Amniotic epithelial cell (primary cell): Measurements from ENCODE around the gene ALDH4A1.

ENCODE experiments used
- DNase-seq: peaks from one replicate; pipeline ENCODE4 v3.0.0-alpha.2; 2010; ENCODE audit warnings: low read depth

The ALDH4A1 gene

DNA sequence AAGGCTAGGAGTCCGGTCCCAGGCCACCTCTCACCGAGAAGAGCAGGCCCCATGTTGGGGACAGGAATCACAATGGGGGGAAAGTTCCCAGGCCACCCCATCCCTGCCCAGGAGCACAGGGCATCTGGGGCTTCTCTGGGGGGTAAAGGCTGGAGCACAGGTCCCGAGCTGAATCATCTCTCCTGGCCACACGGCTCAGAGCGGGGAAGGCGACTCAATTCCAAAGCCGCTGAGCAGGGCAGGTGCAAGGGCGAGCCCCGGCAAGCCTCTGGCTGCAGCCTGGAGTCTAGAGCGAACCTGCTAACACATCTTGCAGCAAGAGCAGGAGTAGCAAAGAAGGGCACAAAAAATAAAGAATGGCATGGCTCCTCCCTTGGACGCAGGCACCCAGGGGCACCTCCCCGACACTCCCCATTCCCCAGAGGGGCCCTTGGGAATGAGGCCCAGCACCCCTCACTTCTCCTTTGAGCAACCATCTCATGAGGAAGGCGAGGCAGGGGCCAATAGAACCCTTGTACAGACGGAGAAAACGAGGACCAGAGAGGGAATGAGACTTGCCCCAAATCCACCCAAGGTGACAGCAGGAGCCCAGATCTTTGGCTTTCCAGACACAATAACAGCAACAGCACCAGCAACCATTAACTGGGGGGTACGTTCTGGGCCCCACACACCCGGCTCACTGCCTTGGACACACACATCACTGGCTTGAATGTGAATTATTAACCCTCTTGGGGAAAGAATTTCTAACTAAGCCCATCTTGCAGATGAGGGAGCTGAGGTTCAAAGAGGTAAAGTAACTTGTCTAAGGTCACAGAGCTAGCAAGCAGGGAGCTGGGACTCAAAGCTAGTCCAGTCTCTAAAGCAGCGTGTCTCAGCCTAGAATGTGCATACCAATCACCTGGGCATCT, 20.7 kb upstream of the ALDH4A1 start:
- no peak for DNase-seq

DNA sequence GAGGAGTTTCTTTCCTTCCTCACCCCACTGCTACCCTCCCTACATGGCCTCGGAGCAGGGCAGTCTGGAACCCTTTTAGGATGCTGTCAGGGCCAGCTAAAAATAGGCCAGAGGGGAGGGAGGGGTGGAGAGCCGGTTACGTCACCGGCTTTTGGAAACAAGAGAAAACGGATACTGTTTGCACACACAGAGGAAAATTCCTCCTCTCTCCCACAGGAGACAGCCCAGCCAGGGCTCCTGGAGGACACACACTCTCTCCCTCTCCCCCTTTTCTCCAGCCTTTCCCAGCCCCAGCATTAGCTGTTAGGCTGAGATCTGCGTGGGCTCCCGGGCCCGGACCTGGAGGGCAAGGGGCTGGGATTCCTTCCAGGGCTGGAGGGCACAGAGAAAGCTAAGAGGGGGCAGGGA, 20.0 kb upstream of the ALDH4A1 start:
- DNase-seq: peak; percentile 63

GRCh38 chr1:18921516-18922251, 19.3 kb upstream of the ALDH4A1 start:
- peak; percentile 13 for DNase-seq

DNA sequence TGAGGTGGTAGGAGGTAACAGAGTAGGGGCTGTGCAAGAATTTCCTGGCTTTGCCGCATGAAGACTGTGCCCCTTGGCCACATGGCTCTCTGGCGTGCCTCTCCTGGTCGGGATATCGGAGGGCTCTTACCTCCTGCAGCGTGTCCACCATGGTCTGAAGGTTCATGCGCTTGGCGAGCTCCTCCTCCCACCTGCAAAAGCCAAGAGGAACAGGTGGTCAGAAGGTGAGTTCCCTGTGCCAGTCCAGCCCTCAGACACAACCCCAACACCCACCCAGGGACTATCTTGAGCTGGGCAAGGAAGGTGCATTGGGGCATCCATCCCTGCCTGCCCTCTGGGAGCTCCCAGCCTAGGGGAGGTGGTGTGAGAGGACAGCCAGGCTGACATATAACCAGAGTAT, 18.6 kb upstream of the ALDH4A1 start:
- DNase-seq: no peak

GRCh38 chr1:18919956-18920355, 17.6 kb upstream of the ALDH4A1 start:
- no peak for DNase-seq

DNA sequence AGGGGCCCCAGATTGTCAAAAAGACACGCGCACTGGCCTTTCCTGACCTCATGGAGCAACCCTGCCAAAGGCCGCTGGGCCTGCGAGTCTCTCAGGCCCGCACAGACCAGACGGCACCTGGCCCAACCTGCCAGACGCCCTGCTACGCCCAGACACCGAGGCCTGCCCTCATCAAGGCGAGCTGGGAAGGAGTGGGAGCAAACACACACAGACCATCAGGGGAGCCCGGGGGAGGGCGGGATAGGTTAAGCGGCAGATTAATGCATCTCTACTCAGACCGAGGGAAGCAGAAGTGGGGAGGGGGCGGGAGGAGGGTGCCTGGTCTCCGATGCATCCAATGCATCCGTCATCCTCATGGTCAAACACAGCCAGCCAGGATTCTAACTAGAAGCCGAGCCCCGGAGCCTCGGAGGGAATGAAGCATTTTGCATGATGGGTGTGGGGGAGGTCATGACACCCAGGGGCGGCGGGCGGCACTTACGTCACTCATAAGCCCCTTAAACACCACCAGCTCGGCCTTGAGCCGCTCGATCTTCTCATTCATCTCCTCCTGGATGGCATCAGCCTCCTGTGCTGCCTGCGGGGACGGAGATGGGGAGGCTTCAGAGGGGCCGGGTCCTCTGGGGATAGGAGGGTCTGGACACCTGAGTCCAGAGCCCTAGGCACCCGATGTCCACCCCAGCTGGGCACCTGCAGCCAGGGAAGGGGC, 17.0 kb upstream of the ALDH4A1 start:
- DNase-seq: no peak

DNA sequence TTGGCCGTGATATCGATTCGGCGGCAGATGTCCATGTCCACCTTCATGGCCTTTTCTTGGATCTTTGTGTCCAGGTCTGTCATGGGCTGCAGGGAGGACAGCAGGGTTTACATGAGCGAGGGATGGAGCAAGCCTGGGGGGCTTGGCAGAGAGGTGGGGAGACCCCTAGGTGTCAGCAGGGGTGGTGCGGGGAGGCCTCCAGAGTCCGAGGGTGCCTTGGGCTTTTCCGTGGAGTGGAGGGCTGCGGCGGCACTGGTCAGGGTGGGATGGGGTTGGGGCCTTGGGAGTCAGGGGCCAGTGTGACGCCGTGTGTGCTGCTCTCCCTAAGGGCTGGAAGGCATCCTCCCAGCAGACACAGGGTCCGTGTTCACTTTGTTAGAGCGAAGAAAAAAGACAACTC, 16.1 kb upstream of the ALDH4A1 start:
- DNase-seq: no peak

- no peak for DNase-seq
Measured at GRCh38 chr1:18917071-18917799, 14.9 kb upstream of the ALDH4A1 start.

- no peak for DNase-seq
Measured at GRCh38 chr1:18915341-18915740, 13.0 kb upstream of the ALDH4A1 start.

DNA sequence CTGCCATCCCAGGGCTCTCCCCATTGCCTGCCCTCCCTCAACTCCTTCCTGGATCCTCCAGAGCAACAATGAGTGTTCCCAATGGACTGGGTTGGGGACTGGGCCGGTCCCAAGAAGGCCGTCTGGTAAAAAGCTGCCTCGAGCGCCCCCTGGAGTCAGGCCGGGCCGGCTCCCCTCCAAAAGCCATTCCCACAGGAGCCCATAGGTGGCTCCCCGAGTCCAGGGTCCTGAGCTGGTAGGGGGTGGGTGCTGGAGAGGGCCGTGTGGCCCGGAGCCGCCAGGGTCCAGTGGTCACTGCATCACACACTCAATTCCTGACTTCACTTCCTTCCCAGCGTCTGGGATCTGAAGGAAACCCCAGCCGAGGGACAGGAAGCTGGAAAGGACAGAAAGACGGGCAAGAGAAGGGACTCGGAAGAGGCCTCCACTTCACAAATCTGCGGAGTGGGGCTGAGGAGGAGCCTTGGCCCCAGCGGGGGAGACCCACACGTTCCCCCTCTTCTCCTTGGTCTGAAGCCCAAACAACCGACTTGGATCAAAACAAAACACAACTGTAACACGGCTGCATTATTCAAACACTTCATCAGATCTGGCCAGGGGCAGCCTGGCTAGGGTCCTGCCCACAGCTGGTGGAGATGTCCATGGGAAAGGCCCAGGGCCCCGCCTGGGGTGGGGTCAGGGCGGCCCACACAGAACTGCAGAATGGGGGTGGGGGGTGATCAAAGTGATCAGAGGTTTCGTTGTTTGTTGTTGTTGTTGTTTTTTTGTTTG, 10.9 kb upstream of the ALDH4A1 start:
- peak; percentile 62 for DNase-seq

DNA sequence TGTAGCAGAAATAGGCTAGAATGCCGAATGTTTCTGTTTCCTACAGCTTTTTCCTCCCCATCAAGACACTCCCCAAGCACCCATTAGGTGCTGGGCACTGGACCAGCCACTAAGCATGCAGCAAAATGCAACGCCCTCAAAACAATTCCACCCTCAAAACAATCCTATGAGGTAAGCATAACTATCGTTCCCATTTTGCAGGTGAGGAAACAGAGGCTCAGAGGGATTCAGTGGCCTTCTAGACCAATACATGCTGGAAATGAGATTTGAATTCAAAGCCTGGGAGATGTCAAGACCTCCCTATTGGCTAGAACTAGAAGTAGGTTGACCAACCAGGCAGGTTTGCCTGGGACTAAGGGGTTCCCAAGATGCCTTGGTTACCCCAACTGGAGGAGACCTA, 10.2 kb upstream of the ALDH4A1 start:
- no peak for DNase-seq

DNA sequence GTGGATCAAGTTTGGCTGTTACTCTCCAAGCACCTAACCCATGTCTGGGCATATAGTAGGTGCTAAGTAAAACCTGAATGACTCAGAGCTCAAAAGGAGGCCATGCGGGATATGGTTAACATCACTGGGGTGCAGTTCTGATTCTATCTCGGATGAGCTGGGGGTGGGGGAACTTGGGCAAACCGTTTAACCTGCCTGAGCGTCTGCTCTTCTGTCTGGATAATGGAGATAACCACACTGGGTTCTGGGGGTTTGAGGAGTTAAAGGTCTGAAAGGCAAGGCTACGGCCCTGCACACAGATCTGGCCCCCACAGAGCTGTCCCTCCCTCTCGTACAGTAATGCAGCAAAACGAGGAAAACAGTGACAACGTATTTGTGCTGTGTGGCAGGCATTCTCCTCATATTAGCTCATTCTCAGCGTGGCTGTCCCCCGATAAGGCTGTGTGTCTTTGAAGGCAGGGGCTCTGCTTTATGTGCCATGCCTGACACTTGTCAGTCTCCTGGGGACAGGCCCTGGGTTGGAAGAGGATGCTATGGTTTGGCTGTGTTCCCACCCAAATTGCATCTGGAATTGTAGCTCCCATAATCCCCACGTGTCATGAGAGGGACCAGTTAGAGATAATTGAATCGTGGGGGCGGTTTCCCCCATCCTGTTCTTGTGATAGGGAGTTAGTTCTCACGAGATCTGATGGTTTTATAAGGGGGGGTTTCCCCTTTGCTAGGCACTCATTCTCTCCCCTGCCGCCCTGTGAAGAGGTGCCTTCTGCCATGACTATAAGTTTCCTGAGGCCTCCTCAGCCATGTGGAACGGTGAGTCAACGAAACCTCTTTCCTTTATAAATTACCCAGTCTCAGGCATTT, 6.8 kb upstream of the ALDH4A1 start:
- DNase-seq: no peak

DNA sequence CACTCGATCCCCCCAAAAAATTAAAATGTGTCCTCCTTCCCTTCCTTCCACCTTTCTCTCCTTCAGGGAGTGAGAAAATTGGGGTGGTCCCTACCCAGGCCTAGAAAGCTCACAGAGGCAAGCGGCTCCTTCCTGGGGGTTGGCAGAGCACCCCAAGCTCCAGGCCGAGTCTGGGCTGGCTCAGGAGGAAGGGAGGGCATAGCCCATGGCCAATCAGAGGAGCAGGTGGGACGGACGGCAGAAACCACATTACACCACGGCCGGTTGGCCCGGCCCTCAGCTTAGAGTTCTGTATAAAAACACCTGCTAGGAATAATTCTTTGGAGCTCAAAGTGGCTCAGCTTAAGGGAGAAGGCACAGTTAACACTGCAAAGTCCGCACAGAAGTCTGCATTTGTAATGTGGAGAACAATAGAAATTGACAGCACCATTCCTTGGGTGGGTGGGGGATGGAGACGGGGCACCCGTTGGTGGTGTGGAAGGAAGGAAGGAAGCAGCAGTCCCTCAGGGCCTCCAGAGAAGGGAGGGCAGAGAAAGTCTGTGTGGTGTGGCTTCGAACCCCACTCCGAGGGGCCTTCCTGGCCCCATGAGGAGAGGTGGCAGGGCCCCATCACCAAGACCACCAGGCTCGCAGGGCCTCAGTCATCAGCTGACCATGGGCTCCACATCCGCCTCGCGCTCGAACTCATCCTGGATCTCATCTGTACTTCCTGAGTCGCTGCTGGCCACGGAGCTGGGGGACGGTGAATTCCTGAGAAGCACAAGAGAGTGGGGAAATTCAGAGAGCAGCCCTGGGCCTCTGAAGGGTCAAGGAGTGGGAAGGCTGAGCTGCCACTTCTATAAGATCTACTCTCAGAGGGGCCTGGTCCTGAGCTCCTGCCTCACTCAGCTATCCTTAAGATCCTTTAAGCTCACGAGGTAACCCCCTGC, 5.8 kb upstream of the ALDH4A1 start:
- no peak for DNase-seq

- peak; percentile 44 for DNase-seq
Measured at GRCh38 chr1:18907021-18907916, 4.9 kb upstream of the ALDH4A1 start.

DNA sequence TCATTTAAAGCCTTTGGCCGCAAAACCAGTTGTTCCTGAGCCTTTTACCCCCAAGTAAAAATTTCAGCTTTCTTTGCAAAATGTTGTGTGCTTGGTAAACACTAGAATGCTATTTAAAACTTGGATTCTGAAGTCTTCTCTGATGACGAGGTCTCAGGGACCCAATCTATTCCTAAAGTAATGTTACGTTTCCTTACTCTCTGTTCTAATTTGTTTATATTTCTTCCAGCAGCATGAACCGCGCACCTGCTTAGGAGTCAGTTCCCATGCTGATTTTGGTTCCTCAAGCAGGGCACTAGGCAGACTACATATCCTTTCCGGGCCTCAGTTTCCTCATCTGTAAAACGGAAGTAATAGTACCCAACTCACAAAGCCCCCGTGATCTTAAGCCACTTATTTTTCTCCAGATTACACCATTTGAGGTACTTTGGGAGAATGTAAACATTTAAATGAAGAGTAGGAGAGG, 969 bp upstream of the ALDH4A1 start:
- DNase-seq: no peak

DNA sequence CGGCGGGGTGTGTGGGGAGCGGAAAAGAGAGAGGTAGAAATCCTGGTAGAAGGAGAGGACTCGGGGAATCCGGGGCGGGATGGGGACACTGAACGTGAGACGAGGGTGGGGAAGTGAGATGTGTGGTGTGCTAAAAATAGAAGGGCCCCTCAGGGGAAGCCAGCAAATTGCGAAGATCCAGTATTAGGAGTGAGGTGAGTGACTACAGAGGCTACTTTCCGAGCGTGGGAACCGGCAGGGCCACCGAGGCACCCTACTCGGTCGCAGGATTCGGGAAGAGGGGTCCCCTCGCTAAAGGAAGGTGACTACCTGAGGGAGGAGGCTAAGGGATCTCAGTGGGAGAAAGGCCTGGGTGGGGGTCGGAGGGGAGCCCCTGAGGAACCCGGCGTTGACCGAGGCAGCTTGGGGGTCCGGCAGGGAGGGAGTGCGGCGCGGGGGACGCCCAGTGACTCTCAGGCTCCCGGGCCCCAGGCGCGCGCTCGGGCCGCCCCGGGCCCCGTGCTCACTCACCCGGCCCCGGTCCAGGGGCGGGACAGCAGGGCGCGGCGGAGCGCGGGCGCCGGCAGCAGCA, 318 bp downstream of the ALDH4A1 start:
- DNase-seq: no peak

DNA sequence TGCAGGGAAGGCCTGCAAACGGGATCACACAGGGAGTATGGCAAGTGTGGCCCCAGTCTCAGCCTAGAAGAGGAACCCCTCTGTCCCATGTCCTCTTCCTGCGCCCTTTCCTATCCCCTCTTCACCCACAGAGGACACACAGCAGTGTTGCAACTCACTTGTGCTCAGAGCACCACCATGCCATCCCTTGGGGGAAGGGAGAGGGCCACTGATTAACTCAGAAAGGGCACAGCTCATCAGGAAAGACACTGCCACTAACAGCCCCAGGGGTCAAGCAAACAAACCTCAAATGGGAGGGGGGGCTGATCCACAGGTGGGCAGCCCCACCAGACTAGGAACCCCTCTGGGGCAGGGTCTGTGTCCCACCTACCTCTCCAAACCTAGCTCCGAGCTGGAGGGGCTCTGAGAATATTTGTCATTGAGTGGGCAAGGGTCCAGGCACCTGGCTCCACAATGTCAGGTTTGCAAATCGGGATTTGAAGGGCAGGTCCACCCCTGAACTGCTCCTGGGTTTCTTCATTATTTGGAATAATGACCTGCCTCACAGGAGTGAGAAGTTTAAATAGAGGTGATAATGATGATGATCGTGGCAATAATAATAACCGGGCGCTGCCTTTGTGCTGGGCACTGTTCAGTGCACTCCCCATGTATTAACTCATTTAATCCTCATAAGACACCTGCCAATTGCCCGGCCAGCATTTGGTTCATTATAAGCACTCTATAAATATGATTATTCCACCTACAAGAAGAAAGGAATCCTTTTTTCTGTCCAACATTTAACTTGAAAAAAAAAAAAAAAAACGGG, 1.0 kb downstream of the ALDH4A1 start:
- no peak for DNase-seq
